Activated CD8-positive, alpha-beta memory T cell treated with anti-CD3 and anti-CD28 coated beads, Interleukin-2, amount 50 U/mL, for 24 hours (primary cell): ENCODE measurements around the gene GSK3B.
A peak's percentile ranks its signal among the peaks of the same experiment; 100 is the strongest.

ENCODE experiments used
- DNase-seq: peaks from one replicate; pipeline ENCODE4 v3.0.0-alpha.2; 2020; ENCODE audit errors: extremely low read depth

GSK3B gene

DNA sequence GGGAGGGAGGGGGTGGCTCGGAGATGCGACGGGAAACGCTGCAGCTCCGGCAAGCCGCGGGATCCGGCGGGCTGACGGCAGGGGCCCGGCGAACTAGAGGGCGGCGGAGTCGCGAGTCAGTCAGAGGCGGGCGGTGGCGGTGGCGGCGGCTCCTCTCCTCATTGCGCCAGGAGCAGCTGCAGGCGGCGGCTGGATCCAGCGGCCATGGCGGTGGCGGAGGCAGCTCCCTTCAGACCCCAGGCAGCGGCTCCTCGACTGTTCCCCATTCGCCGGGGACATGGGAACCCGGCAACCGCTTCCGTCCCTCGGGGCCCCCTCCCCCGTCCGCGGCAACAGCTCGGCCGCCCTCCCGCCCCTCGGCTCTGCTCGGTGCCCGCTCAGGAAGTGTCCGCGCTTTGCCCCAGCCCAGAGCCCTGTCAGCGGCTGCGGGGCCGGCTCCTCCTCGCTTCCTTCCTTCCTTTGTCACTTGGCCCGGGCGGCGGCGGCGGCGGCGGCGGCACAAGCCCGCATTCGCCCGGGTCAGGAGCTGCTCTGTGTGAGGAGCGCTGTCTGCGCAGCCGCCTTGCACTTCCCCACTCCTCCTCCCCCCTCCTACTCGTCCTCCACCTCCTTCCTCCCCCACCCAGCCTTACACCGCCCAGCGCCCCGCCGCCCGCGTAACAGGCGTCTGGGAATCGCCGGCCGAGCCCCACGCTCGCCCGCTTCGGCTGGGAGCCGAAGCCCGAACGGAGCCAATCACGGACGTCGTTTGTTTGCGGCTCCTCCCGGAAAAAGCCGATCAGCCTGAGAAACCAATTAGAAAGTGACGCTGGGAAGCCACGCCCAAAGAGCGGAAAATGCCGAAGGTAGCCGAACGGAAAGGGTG is at the start of gene GSK3B:
TSS of gene GSK3B (minus strand) at position 537 of the 865 bp plus-strand sequence. CDS start 1,013 bp downstream, outside the sequence.
- DNase-seq = peak; percentile 99

DNA sequence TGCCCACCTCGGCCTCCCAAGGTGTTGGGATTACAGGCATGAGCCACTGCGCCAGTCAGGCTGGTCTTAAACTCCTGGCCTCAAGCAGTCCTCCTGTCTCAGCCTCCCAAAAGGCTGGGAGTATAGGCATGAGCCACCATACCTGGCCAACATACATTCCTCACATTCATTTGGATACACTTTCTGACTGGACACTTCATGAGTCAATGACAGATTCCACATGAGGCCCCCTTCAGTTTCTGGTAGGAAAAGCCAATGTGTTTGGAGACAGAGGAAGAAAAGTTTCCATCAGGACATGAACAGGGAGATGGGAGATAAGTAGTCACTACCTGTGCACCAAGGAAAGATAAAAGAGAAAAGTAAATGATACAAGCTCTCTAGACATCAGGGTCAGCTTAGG is 49.4 kb upstream of the GSK3B start:
- no peak for DNase-seq

DNA sequence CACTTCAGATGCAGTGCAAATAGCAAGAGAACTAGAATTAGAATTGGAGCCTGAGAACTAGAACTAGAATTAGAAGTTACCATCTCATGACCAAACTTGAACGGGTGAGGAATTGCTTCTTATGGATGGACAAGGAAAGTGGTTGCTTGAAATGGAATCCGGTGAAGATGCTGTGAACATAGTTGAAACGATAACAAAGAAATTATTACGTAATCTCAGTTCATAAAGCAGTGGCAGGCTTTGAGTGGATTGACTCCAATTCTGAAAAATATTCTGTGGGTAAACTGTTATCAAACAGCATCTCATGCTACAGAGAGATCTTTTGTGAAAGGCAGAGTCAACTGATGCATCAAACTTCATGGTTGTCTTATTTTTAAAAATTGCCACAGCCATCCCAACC is 48.0 kb upstream of the GSK3B start:
- DNase-seq = no peak

DNA sequence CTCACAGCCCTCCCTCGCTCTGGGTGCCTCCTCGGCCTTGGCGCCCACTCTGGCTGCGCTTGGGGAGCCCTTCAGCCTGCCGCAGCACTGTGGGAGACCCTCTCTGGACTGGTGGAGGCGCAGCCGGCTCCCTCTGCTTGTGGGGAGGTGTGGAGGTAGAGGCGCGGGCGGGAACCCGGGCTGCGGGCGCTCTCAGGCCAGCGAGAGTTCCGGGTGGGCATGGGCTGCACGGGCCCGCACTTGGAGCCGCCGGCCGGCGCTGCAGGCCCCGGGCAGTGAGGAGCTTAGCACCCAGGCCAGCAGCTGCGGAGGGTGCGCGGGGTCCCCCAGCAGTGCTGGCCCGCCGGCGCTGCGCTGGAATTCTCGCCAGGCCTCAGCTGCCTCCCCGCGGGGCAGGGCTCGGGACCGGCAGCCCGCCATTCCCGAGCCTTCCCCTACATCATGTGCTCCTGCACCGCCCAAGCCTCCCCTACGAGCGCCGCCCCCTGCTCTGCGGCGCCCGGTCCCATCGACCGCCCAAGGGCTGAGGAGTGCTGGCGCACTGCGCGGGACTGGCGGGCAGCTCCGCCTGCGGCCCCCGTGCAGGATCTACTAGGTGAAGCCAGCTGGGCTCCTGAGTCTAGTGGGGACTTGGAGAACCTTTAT is 46.0 kb upstream of the GSK3B start:
- DNase-seq = no peak

DNA sequence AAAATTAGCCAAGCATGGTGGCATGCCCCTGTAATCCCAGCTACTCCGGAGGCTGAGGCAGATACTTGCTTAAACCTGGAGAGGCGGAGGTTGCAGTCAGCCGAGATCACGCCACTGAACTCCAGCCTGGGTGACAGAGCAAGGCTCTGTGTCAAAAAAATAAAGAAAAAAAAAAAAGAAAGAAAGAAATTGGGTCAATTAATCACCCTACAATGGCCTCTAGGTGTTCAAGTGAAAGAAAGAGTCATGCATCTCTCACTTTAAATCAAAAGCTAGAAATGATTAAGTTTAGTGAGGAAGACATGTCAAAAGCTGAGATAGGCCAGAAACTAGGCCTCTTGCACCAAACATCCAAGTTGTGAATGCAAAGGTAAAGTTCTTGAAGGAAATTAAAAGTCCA is 44.9 kb upstream of the GSK3B start:
- DNase-seq = no peak

DNA sequence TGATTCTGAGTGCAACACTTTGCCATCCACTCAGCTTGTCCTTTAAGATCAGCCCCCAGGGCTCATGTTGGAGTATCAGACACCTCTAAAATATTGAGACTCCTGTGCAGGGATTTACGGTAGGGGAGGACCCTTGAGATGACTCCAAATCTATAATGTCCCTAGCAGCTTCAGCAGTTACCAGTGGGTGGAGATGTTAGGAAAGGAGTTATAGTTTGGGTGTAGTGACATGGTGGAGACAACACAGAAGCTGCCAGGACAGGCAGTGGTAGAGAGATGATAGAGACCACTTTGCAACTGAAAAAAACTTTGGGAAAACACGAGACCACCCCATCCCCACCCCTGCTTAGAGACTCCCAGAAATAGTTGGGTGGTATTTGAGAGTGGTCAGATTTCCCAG is 43.3 kb upstream of the GSK3B start:
- DNase-seq = no peak

DNA sequence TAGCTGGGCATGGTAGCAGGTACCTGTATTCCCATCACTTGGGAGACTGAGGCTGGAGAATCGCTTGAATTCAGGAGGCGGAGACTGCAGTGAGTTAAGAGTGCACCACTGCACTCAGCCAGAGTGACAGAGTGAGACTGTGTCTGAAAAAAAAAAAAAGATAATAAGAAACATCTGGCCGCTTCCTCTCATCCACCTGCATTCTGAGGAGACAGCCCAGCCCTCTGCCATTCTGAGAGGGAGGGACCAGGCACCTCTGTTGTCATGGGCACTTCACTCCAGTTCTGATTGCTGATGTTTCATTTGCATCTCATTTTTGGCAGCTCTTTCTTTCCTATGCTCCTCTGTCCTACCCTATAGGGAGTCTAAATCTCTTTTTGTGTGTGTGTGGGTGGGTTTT is 36.4 kb upstream of the GSK3B start:
- no peak for DNase-seq

DNA sequence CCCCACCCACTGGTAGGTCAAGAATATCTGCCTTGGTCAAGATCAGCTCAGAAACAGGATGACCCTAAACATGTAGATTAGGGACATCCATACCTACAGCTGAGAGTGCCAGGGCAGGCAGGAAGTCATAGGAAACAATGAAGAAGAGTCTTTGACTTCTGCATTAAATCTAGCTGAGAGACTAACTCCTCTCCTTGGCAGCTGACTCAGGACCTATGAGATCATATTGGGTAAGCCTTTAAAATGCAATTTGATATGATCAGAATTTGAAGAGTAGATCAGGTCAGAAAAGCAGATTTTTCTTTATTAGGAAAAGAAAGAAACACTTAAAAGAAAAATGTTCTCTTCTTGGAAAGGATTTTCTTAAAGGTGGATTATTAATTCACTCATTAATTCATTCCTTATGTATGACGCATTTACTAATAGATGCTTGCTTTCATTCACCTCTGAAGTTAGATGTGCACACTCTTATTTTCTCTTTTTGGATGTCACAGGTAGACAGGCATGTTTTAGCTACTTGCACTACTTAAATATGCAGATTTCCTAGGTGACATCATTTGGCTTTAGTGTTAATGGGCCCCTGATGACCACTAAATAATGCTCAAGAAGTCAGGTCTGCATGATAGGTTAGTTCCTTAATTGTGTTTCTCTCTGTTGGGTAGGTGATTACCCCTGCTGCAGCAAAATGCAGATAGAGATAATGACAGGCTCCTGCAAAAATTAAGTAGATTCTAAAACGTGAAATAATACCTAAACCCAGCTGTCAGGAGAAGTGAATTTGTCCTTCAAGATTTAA is 35.7 kb upstream of the GSK3B start:
- no peak for DNase-seq

DNA sequence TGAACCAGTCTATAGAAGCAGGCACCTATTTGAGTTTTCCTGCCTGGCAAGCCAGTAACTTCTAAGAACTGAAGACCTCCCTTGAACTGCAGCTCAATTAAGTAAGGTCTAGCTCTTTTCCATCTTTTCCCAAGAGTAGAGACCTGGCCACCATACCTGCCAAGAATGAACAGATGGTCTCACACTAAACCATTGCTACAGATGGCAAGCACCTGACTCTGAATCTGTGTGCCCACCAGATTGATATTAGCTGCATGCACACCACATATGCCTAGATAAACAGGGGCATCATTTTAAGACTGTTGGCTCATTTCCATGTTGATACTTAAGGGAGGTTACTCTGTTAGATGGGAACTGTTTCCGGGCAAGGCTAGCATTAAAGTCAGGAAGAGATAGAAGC is 34.8 kb upstream of the GSK3B start:
- DNase-seq = no peak

DNA sequence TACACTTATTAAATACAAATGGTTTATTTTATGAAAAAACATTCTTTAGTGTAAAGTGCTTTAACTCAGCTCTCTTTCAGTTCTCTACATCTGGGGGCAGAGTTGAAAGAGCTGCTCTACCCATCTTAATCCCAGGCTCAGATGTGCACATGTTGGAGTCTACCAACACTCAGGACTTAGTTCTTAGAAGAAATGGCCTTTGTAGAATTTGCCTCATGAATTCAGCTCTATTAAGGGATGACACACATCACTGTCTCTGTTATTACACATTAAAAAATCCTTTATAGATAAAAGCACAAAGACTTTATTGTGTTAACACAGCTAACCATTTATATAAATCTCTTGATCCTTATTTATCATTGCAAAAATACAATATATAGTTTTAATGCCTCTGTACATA is 31.7 kb upstream of the GSK3B start:
- no peak for DNase-seq

DNA sequence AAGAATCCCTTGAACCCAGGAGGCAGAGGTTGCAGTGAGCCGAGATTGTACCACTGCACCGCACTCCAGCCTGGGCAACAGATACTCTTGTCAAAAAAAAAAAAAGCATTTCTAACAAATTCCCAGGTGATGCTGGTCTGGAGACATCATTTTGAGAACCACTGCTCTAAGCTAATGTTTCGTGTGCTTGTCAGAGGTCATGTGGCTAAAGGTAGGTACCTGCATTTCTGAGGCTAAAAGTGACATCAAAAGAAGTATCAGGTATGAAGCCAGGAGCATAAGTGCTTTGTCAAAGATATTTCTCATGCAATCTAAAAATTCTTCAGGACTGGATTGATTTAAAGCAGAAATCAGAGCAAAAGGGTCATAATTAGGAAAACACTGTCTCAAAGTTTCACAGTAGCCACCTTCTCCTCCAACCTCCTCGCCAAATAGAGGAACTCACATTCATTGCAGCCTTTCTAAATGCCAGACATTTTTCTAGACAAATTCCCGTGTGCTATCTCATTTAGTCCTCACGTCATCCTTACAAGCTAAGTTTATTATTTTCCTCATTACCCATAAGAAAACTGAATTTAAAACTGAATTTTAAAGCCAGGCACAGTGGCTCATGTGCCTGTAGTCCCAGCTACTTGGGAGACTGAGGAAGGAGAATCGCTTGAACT is 25.7 kb upstream of the GSK3B start:
- no peak for DNase-seq

DNA sequence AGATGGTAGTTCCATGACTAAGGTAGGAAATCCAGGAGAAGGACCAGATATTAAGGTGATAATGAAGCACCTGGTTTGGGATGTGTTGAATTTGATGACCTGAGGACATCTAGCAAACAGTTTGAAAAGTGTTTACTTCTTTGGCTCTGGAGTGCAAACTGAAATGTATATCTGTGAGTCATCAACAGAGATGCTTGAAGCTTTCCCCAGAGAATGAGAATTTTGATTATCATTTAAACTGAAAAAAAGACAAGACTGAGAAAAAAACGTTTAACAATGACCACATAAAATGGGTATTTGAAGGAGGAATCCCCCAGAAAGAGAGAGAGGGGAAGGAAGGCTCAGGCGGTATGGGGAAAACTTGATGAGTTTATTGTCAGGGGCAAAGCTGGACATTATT is 20.7 kb upstream of the GSK3B start:
- no peak for DNase-seq

DNA sequence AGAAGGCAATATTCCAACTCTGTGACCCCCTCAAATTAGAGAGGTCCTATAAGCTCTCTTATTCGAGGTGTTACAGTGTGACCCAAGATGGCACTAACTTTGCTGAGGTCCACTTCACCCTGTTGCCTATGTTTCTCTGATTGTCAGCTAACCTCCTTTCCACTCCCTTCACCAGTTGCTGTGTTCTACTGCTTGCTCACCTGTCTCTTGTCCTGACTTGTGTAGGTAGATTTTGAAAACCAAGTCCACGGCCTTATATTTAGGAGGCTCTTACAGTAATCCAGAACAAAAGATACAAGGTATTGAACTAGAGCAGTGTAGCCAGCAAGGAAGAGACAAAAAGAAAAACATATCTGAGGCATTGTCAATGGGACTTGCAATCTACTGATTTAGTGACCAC is 20.1 kb upstream of the GSK3B start:
- no peak for DNase-seq

DNA sequence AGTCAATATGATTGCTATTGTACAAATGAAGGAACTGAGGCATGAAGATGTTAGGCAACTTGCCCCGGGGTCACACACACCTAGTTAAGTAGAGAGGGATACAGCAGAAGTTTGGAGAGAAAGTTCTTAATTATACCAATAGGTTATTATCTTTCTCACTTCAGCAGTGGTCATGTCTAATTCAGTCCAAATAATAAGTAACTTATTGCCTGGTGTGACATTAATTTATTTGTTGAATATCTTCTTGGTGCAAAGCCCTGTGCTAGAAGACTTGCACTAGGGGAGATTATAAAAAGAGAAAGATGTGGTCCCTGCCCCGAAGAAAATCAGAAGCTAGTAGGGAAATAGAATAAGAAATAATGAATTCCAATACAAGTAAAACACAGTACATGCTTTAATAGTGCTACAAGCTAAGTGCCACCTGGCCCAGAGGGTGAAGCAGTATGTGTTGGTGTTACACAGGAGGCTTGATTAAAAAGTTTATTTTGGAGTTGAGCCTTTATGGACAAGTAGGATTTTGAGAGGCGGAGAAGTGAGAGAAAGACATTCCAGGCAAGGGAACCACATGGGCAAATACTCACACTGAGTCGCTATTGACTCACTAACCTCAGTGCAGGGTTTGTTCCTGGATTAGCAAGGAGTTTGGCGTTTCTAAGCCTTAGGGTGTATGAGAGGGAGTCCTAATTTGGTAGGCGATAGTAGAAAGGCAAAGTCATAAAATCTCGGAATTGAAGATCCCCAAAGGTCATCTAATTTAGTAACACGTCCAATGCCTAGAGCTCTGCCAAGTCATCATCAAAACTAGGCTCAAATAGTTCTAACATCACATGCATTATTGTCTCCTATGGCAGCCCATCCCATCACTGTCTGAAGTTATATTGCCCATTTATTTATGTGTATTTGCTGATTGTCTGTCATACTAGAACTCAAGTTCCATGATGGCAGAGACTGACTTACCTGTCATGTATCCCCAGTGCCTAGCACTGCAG is 19.2 kb upstream of the GSK3B start:
- no peak for DNase-seq

DNA sequence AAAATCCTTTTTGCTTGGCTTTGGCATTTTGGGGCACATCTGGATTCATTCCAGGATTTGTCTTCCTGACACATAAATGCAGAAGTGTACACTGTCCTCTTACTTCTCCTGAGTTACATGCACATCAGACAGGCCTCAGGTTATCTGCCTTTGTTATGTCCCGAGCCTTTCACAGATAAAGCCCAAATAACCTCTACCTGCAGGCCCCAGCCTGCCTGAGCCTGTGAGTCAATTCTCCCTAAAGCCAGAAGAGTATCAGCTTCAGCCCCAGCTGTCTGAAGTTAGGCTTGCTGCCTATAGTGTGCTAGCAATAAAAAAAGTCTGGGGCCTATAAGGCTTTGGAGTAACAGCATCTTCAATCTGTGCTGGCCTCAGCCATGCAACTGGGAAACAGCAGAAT is 17.7 kb upstream of the GSK3B start:
- DNase-seq = no peak

DNA sequence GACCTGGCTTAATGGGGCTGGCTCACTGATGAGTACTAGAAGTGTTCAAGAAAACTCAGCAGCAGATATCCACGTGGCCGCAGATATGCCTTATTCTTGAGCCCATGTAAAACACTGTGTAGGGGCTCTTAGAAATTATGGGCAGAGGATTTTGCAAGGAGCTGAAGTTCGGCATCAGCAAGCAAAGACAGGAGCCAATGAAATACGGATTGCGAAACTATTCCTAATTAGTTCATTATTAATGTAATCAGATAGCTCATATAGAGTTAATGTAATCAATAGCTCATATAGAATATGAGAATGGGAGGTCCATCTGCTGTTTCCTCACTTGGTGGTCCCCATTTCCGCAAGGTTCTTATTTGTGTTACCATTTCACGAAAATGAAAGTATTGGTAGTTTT is 9.0 kb upstream of the GSK3B start:
- no peak for DNase-seq

DNA sequence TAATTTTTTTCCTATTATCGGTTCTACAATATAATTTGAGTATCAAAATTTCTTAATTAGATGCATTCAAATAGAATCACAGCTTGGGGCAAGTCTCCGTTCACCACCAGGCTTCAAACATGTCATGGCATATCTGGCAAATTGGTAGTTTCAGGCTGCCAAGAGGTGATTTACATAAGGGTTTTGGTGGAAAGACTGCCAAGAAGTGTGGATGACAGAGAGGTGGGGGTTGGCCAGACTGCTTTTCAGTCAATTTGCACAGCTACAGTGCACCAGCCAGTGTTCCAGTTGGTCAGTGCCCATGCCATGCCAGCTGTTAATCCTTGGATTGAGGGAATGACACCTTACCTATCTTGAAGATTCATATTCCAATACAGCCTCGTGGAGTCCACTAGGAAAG is 8.4 kb upstream of the GSK3B start:
- no peak for DNase-seq

DNA sequence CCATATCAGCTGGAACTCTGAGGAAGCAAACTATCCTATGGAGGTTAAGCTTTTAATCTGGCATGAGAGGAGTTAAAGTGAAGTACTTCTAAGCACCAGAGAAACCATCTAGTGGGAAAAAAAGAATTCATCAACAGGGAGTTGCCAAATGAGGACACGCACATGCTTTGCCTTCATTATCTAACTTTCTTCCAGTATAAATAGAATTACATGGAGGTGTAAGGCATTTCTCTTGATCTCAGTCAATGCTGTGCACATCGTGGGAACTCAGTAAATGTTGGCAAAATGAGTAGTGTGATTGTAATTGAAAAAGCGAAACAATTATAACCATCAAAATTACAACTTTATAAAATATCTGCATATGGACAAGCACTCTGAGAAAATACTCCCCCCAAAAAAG is 8.0 kb upstream of the GSK3B start:
- DNase-seq = no peak

DNA sequence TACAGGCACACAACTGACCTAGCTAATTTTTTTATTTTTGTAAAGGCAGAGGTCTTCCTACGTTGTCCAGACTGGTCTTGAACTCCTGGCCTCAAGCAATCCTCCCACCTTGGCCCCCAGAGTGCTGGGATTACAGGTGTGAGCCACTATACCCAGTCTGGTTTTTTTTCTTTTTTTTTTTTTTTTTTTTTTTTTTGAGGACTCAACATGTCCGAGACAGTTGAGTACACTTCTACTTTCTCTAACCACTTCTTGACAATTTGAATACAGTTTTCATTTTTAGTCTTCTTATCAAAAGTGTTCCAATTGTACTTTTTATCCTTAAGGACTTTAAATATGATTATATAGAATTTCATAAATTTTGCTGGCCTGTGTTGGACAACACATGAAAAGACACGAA is 7.4 kb upstream of the GSK3B start:
- DNase-seq = no peak

DNA sequence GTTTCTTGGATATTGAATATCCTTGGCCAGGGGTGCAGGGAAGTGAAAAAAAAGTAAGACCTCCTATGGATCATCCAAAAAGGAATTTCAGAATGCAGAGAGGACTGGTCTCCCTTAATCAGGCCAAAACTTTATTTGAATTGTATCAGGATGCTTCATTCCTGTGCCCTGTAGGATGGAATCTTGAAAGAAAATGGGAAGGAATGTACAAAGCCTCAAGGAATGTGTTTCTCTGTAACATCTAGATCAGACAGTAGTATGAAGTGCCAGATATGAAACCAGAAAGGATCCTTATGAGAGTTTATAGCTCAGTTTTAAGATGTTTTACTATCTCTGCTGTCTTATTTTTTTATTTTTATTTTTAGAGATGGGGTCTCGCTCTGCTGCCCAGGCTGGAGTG is 6.5 kb upstream of the GSK3B start:
- DNase-seq = no peak

DNA sequence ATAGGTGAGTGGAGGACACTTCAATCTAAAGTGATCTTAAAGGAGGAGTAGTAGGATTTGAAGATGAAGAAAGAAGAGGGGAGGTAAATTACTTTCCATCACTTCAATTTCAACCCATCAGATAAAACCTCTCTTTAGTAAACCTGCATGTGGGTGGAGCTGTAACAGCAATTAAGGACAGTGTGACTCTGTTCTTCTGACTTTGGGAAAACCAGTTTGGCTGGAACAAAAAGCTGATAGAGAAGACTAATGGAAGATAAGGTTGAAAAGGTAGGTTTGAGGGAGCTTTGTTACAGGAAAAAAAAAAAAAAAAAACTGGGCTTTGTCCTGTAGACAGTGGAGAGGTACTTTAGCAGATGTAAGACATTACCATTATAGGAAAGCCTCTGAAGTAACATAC is 4.5 kb upstream of the GSK3B start:
- DNase-seq = no peak
